Stimulated activated naive CD8-positive, alpha-beta T cell treated with anti-CD3 and anti-CD28 coated beads, Interleukin-15, amount 100 ng/mL, for 72 hours (primary cell): ENCODE measurements around the gene COG4.

ENCODE experiments used
- ATAC-seq: fragments of 150-1000 bp; cut with Tn5 transposase; 2 replicates; pipeline ENCODE4 v1.10.0; 2021; ENCODE audit warnings: mild to moderate bottlenecking, moderate library complexity
- DNase-seq, 2 donors: peaks; one replicate each; pipeline ENCODE4 v3.0.0; 2021 to 2022
- H3K27ac Mint-ChIP-seq, 2 donors: one replicate each; pipeline ENCODE4 v1.8.0; 2022; ENCODE audit warnings: mild to moderate bottlenecking in 2 of 2, mixed read lengths in 2 of 2, moderate library complexity in 2 of 2
- H3K27me3 Mint-ChIP-seq: one replicate; pipeline ENCODE4 v1.8.0; 2022; ENCODE audit warnings: mixed read lengths
- H3K4me1 Mint-ChIP-seq: one replicate; pipeline ENCODE4 v1.8.0; 2022; ENCODE audit warnings: mild to moderate bottlenecking, mixed read lengths
- H3K4me3 Mint-ChIP-seq, 2 donors: one replicate each; pipeline ENCODE4 v1.8.0; 2022; ENCODE audit warnings: mild to moderate bottlenecking in 2 of 2, mixed read lengths in 2 of 2, moderate library complexity in 1 of 2
- H3K9me3 Mint-ChIP-seq, 2 donors: one replicate each; pipeline ENCODE4 v1.8.0; 2022; ENCODE audit warnings: mixed read lengths in 2 of 2

The COG4 gene

GRCh38 chr16:70510216-70510615 lies 13.1 kb downstream of the COG4 start:
- ATAC-seq (no peak), DNase-seq (no peak)
- Mint-ChIP-seq H3K4me3 (no peak overlapping the region), H3K27ac (peak overlapping the region in 1 of 2 donors; percentile 74), H3K9me3 (no peaks in the 10 kb centered on the region), H3K4me1 (peaks cover 8% of the 10 kb centered on the region), H3K27me3 (no peaks in the 10 kb centered on the region)

DNA sequence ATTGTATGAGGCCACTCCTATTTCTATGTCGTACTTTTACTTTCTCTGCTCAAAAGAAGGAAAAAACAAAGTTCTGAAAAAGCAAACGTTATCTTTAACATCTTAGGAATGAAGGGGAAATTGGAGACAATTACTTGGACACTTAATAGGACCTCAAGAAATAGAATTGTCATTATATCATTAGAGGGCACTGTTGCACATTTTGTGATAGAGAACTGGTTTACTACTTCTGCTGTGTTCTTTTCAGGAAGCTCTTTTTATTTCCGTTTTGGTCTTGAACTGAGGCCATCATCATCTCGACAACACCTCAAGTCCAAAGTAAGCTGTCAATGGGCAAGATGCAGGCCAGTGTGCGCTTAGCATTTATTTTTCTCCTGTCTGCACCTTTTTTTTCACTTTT lies 14.6 kb downstream of the COG4 start:
- H3K4me1 Mint-ChIP-seq, result peaks cover 8% of the 10 kb centered on the region
- DNase-seq, result no peak
- no peaks in the 10 kb centered on the region for H3K9me3 Mint-ChIP-seq
- no peaks in the 10 kb centered on the region for H3K27me3 Mint-ChIP-seq
- ATAC-seq, result peak; percentile 49
- no peak overlapping the region for H3K4me3 Mint-ChIP-seq
- H3K27ac Mint-ChIP-seq, result peak overlapping the region in 1 of 2 donors; percentile 84

DNA sequence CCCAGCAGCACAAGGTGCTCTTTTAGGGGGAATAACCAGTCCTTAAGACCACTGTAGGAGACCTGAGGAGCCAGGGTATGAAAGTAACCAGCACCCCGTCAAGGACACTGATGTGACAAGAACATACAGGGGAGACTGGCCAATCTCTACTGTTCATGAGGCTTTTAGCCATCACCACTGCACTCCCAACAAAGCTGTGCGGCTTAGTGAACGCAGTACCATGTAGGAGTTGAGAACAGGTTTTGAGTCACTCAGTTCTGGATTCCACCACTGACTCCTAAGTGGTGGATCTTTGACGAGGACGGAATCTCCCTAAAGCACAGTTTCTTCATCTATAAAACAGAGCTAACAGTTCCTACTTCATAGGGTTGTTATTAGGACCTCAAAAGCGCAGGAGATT lies 26.8 kb downstream of the COG4 start:
- Mint-ChIP-seq H3K27ac (peak overlapping the region; percentile 40 to 71), H3K9me3 (no peaks in the 10 kb centered on the region), H3K27me3 (no peaks in the 10 kb centered on the region), H3K4me1 (peaks cover 20% of the 10 kb centered on the region), H3K4me3 (no peak overlapping the region)
- DNase-seq, result peak in 1 of 2 donors; percentile 33
- peak; percentile 87 for ATAC-seq

DNA sequence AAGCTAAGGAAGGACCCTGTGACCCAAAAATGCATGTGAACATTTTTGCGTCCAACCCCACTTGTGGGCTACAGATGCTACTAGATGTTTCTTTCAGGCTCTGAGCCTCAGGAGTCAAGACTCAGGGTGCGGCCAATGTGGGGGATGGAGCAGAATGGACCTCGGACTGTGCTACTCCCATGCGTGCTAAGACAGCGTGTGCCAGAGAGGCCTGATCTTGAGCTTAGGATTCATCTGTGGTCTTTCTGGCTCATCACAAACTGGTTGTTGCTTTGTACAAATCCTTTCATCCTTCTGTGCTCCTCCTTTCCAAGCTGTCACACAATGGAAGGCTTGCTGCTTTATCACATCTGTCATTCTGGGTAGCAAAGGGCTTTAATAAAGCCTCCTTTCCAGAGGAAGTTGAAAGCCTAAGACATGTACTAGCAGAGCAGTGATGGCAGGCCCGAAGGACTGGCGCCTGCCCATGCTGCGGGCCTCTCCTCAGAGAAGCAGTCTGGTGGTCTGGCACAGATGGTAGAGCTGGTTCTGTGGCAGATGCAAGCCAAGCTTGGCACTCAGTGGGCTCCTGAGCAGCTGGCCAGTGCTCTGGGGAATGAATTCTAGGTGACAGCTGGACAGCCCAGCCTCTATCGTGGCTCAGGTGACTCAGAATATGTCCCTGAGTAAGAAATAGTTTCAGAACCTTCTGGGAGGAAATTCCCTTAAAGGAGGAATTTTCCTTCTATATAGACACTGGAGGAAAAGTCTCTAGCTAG lies 27.8 kb downstream of the COG4 start:
- Mint-ChIP-seq H3K27ac (peak overlapping the region in 1 of 2 donors; percentile 40), H3K4me3 (no peak overlapping the region)

GRCh38 chr16:70494777-70495176 lies 28.6 kb downstream of the COG4 start:
- DNase-seq (no peak), ATAC-seq (peak; percentile 63)
- Mint-ChIP-seq H3K4me1 (peaks cover 20% of the 10 kb centered on the region), H3K27ac (peak overlapping the region in 1 of 2 donors; percentile 62), H3K4me3 (peak overlapping the region in 1 of 2 donors; percentile 29), H3K27me3 (no peaks in the 10 kb centered on the region), H3K9me3 (no peaks in the 10 kb centered on the region)

More for the DNA sequence above, 27.8 kb downstream of the COG4 start:
- ATAC-seq, result no peak
- DNase-seq, result no peak
- H3K27me3 Mint-ChIP-seq, result no peaks in the 10 kb centered on the region
- peaks cover 20% of the 10 kb centered on the region for H3K4me1 Mint-ChIP-seq
- no peaks in the 10 kb centered on the region for H3K9me3 Mint-ChIP-seq

DNA sequence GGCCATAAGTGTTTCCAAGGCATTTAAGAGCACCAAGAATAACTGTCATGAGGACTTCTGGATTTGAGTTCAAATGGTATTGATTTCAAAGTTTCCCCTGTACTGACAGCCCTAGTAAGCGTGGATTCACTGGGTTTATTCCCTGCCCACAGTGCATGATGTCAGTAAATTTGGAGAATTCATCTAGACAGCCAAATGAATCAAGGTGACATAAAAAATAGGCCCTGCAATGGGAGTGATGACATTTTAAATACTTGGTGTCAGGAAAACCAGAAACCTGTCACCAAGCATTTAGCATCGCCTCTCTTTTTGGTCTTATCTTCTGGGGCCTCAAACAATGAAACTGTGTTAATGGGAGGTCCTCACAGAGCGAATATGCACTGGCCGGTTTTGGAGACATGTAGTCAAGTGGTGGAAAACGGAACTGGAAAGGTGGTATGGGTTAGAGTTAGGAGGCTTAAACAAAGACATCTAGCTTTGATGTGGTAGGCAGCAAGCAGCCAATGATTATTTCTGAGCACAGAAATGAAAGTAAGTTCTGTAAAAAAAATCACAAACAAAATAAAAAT lies 29.1 kb downstream of the COG4 start:
- DNase-seq (no peak), ATAC-seq (peak; percentile 77)
- H3K9me3 Mint-ChIP-seq, result no peaks in the 10 kb centered on the region
- peak overlapping the region in 1 of 2 donors; percentile 62 for H3K27ac Mint-ChIP-seq
- peaks cover 20% of the 10 kb centered on the region for H3K4me1 Mint-ChIP-seq
- H3K27me3 Mint-ChIP-seq, result no peaks in the 10 kb centered on the region
- H3K4me3 Mint-ChIP-seq, result peak overlapping the region in 1 of 2 donors; percentile 27

DNA sequence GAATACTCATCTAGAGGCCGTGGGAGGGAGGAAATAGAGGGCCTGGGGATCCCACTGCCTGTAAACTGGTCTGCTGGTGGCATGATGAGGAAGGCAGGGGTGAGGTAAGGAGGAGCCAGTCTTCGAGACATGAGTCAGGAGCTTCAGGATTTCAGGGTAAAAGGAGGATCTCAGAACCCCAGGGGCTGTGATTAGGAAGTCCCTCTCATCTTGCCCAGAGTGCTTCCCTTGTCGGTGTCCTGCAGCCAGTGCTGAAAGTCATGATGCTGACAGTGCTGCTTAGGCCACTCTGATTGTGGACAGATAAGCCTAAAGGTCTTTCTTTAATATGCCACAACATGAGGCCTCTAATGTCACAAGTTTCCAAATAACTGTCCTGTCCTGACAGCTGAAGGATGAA lies 29.6 kb downstream of the COG4 start:
- Mint-ChIP-seq H3K4me1 (peaks cover 20% of the 10 kb centered on the region), H3K9me3 (no peaks in the 10 kb centered on the region), H3K27ac (peak overlapping the region in 1 of 2 donors; percentile 66), H3K27me3 (no peaks in the 10 kb centered on the region), H3K4me3 (no peak overlapping the region)
- DNase-seq (no peak), ATAC-seq (no peak)

- Mint-ChIP-seq H3K27ac (peak overlapping the region in 1 of 2 donors; percentile 34), H3K27me3 (no peaks in the 10 kb centered on the region), H3K9me3 (no peaks in the 10 kb centered on the region), H3K4me3 (no peak overlapping the region), H3K4me1 (peaks cover 20% of the 10 kb centered on the region)
- no peak for ATAC-seq
- DNase-seq, result no peak
Measured at GRCh38 chr16:70490261-70490660, 33.1 kb downstream of the COG4 start.

- Mint-ChIP-seq H3K4me1 (no peaks in the 10 kb centered on the region), H3K27me3 (no peaks in the 10 kb centered on the region), H3K9me3 (no peaks in the 10 kb centered on the region), H3K27ac (no peak overlapping the region), H3K4me3 (no peak overlapping the region)
- DNase-seq, result no peak
- ATAC-seq, result no peak
Measured at GRCh38 chr16:70484867-70485266, 38.5 kb downstream of the COG4 start.

- Mint-ChIP-seq H3K27ac (no peak overlapping the region), H3K9me3 (no peaks in the 10 kb centered on the region), H3K4me1 (peaks cover 7% of the 10 kb centered on the region), H3K4me3 (no peak overlapping the region), H3K27me3 (no peaks in the 10 kb centered on the region)
- ATAC-seq (no peak), DNase-seq (no peak)
Measured at GRCh38 chr16:70483426-70483825, 39.9 kb downstream of the COG4 start.

- DNase-seq (no peak), ATAC-seq (peak; percentile 10)
- Mint-ChIP-seq H3K4me3 (no peak overlapping the region), H3K27ac (peak overlapping the region in 1 of 2 donors; percentile 44), H3K4me1 (peaks cover 15% of the 10 kb centered on the region), H3K9me3 (no peaks in the 10 kb centered on the region), H3K27me3 (no peaks in the 10 kb centered on the region)
Measured at GRCh38 chr16:70482624-70483023, 40.7 kb downstream of the COG4 start.

DNA sequence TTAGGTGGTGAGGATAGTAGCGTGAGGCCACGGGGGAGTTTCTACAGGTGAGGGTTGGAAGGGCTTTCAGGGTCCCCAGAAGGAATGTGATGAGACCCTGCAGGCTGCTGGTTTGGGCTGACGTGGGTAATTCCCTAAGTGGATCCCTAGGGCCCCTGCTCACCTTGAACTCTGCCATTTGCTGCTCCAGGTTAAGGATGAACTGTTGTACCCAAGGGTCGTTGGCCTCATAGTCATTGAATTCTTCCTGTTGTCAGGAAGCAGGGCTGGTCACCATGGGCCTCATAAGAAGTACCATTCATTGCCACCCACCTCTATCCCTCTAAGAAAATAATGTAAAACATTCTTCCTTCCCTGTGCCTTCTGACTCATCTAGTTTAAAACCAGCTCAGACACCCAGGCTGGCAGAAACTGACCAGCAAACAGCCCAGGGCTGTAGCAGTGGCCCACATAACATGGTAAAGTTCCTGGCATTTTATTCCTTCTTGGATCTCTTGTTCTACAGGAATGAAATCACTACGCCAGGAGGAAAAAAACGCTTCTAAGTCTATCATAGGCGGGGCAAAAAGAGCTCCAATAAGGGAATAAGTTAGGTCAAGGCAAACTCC lies 41.3 kb downstream of the COG4 start:
- DNase-seq (no peak), ATAC-seq (no peak)
- no peaks in the 10 kb centered on the region for H3K27me3 Mint-ChIP-seq
- no peak overlapping the region for H3K4me3 Mint-ChIP-seq
- H3K9me3 Mint-ChIP-seq, result no peaks in the 10 kb centered on the region
- peaks cover 21% of the 10 kb centered on the region for H3K4me1 Mint-ChIP-seq
- peak overlapping the region; percentile 41 to 44 for H3K27ac Mint-ChIP-seq

GRCh38 chr16:70480127-70481105 lies 42.9 kb downstream of the COG4 start:
- Mint-ChIP-seq H3K27me3 (no peaks in the 10 kb centered on the region), H3K4me3 (no peak overlapping the region), H3K4me1 (peaks cover 37% of the 10 kb centered on the region), H3K9me3 (no peaks in the 10 kb centered on the region), H3K27ac (peak overlapping the region; percentile 25 to 34)
- DNase-seq (no peak), ATAC-seq (no peak)

DNA sequence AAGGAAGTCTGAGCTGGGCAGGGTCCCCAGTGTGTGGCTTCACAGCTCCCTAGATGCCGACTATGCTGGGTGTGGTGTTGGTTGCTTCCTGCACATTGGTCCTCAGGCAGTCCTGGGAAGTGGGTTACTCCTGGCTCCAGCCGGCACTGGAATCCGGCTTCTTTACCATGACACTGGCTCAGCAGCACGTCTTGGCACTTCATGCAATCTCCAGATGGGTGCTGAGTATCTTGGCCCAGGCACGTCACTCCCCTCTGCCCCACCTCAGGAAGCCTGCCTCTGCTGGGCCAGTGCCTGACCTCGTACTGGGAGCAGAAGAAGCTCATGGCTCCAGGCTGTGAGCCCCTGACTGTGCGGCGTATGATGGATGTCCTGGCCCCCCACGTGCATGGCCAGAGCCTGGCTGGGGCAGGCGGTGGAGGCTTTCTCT lies 44.4 kb downstream of the COG4 start:
- H3K9me3 Mint-ChIP-seq, result no peaks in the 10 kb centered on the region
- peaks cover 39% of the 10 kb centered on the region for H3K4me1 Mint-ChIP-seq
- DNase-seq (no peak), ATAC-seq (no peak)
- H3K27me3 Mint-ChIP-seq, result no peaks in the 10 kb centered on the region
- H3K4me3 Mint-ChIP-seq, result no peak overlapping the region
- peak overlapping the region; percentile 34 to 72 for H3K27ac Mint-ChIP-seq

DNA sequence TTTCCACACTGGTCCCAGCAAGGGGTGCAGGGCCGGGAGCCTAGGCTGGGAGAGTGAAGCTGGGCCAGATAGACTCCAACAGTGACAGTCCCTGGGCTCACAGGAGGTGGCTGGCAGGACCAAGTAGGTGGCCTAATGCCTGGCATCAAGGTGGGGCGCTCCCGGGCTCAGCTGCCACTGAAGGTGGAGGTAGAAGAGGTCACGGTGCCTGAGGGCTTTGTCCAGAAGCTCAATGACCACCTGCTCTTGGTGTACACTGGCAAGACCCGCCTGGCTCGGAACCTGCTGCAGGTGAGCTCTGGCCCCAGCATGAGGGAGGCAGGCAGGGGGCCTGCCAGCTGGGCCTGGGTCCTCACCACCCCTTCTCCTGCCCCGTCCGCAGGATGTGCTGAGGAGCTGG lies 45.2 kb downstream of the COG4 start:
- H3K27ac Mint-ChIP-seq, result peak overlapping the region; percentile 65 to 96

More for the DNA sequence above, 45.2 kb downstream of the COG4 start:
- Mint-ChIP-seq H3K27me3 (no peaks in the 10 kb centered on the region), H3K9me3 (no peaks in the 10 kb centered on the region), H3K4me3 (no peak overlapping the region), H3K4me1 (peaks cover 39% of the 10 kb centered on the region)
- no peak for DNase-seq
- ATAC-seq, result no peak
